ENCODE data around the gene GLIS1. TPM values are rescaled to one million over a fixed set of nuclear protein-coding genes. Genes with fewer than 3 reads are reported as not detected.

GLIS1 gene
- total RNA-seq, 2 experiments from 2014 or later, result not detected

- POLR2A ChIA-PET, result no interaction called here
- DNase-seq, result no peak
- Mint-ChIP-seq H3K27me3 (no peaks in the 10 kb centered on the region), H3K36me3 (ENCODE audit: low read depth) (no peaks in the 10 kb centered on the region), H3K27ac (no peak overlapping the region), H3K9me3 (no peaks in the 10 kb centered on the region), H3K4me3 (no peak overlapping the region), H3K4me1 (no peaks in the 10 kb centered on the region)
- CTCF ChIA-PET, result no interaction called here
These were observed 199.7 kb downstream of the GLIS1 start for GRCh38 chr1:53539226-53539625.

GRCh38 chr1:53536606-53537005 lies 202.4 kb downstream of the GLIS1 start:
- H3K27ac Mint-ChIP-seq, result no peak overlapping the region
- no peaks in the 10 kb centered on the region for H3K9me3 Mint-ChIP-seq
- H3K27me3 Mint-ChIP-seq, result no peaks in the 10 kb centered on the region
- H3K4me3 Mint-ChIP-seq, result no peak overlapping the region
- ChIA-PET POLR2A (no interaction called here), CTCF (interaction anchor here (1.5 kb wide), 1 partner anchor 13 kb away, joined by 4 read pairs; no protein-coding TSS in a partner anchor)
- no peaks in the 10 kb centered on the region for H3K36me3 Mint-ChIP-seq (ENCODE audit: low read depth)
- DNase-seq, result no peak
- H3K4me1 Mint-ChIP-seq, result no peaks in the 10 kb centered on the region

GRCh38 chr1:53535846-53536245 lies 203.1 kb downstream of the GLIS1 start:
- Mint-ChIP-seq H3K4me3 (no peak overlapping the region), H3K4me1 (no peaks in the 10 kb centered on the region), H3K36me3 (ENCODE audit: low read depth) (no peaks in the 10 kb centered on the region), H3K9me3 (no peaks in the 10 kb centered on the region), H3K27ac (no peak overlapping the region), H3K27me3 (no peaks in the 10 kb centered on the region)
- DNase-seq, result no peak
- ChIA-PET CTCF (no interaction called here), POLR2A (no interaction called here)

GRCh38 chr1:53535226-53535625 lies 203.7 kb downstream of the GLIS1 start:
- no peak for DNase-seq
- Mint-ChIP-seq H3K27me3 (no peaks in the 10 kb centered on the region), H3K27ac (no peak overlapping the region), H3K4me1 (no peaks in the 10 kb centered on the region), H3K4me3 (no peak overlapping the region), H3K36me3 (ENCODE audit: low read depth) (no peaks in the 10 kb centered on the region), H3K9me3 (no peaks in the 10 kb centered on the region)
- ChIA-PET POLR2A (no interaction called here), CTCF (interaction anchor here (0.5 kb wide), 1 partner anchor 85 kb away, joined by 3 read pairs; no protein-coding TSS in a partner anchor)

GRCh38 chr1:53532912-53533311 lies 206.1 kb downstream of the GLIS1 start:
- no peaks in the 10 kb centered on the region for H3K9me3 Mint-ChIP-seq
- no peak overlapping the region for H3K27ac Mint-ChIP-seq
- DNase-seq, result no peak
- H3K27me3 Mint-ChIP-seq, result no peaks in the 10 kb centered on the region
- CTCF ChIA-PET, result no interaction called here
- no peaks in the 10 kb centered on the region for H3K36me3 Mint-ChIP-seq (ENCODE audit: low read depth)
- no peaks in the 10 kb centered on the region for H3K4me1 Mint-ChIP-seq
- POLR2A ChIA-PET, result no interaction called here
- H3K4me3 Mint-ChIP-seq, result no peak overlapping the region

GRCh38 chr1:53532377-53532776 lies 206.6 kb downstream of the GLIS1 start:
- no peak overlapping the region for H3K27ac Mint-ChIP-seq
- POLR2A ChIA-PET, result no interaction called here

GRCh38 chr1:53530550-53530949 lies 208.4 kb downstream of the GLIS1 start:
- Mint-ChIP-seq H3K27ac (no peak overlapping the region), H3K4me1 (no peaks in the 10 kb centered on the region)

More at GRCh38 chr1:53532377-53532776, 206.6 kb downstream of the GLIS1 start:
- no peaks in the 10 kb centered on the region for H3K36me3 Mint-ChIP-seq (ENCODE audit: low read depth)
- H3K27me3 Mint-ChIP-seq, result no peaks in the 10 kb centered on the region
- no peak overlapping the region for H3K4me3 Mint-ChIP-seq
- no peak for DNase-seq
- CTCF ChIA-PET, result no interaction called here
- H3K4me1 Mint-ChIP-seq, result no peaks in the 10 kb centered on the region
- H3K9me3 Mint-ChIP-seq, result no peaks in the 10 kb centered on the region

GRCh38 chr1:53529555-53529954 lies 209.4 kb downstream of the GLIS1 start:
- Mint-ChIP-seq H3K4me1 (no peaks in the 10 kb centered on the region), H3K27me3 (no peaks in the 10 kb centered on the region), H3K4me3 (no peak overlapping the region), H3K27ac (no peak overlapping the region), H3K9me3 (no peaks in the 10 kb centered on the region), H3K36me3 (ENCODE audit: low read depth) (no peaks in the 10 kb centered on the region)
- DNase-seq, result no peak
- ChIA-PET POLR2A (no interaction called here), CTCF (no interaction called here)

More at GRCh38 chr1:53530550-53530949, 208.4 kb downstream of the GLIS1 start:
- DNase-seq, result no peak
- Mint-ChIP-seq H3K27me3 (no peaks in the 10 kb centered on the region), H3K36me3 (ENCODE audit: low read depth) (no peaks in the 10 kb centered on the region), H3K9me3 (no peaks in the 10 kb centered on the region), H3K4me3 (no peak overlapping the region)
- ChIA-PET CTCF (no interaction called here), POLR2A (no interaction called here)

- Mint-ChIP-seq H3K4me3 (no peak overlapping the region), H3K36me3 (ENCODE audit: low read depth) (no peaks in the 10 kb centered on the region), H3K27me3 (no peaks in the 10 kb centered on the region), H3K4me1 (no peaks in the 10 kb centered on the region), H3K9me3 (no peaks in the 10 kb centered on the region), H3K27ac (no peak overlapping the region)
- no peak for DNase-seq
- ChIA-PET POLR2A (no interaction called here), CTCF (no interaction called here)
These were observed 211.6 kb downstream of the GLIS1 start for GRCh38 chr1:53527368-53527767.

GRCh38 chr1:53526451-53527101 lies 212.4 kb downstream of the GLIS1 start:
- Mint-ChIP-seq H3K36me3 (ENCODE audit: low read depth) (no peaks in the 10 kb centered on the region), H3K9me3 (no peaks in the 10 kb centered on the region), H3K4me3 (no peak overlapping the region), H3K27me3 (no peaks in the 10 kb centered on the region), H3K4me1 (no peaks in the 10 kb centered on the region), H3K27ac (no peak overlapping the region)
- ChIA-PET CTCF (no interaction called here), POLR2A (no interaction called here)
- no peak for DNase-seq

- H3K27me3 Mint-ChIP-seq, result no peaks in the 10 kb centered on the region
- H3K4me1 Mint-ChIP-seq, result no peaks in the 10 kb centered on the region
- no peaks in the 10 kb centered on the region for H3K36me3 Mint-ChIP-seq (ENCODE audit: low read depth)
- no peaks in the 10 kb centered on the region for H3K9me3 Mint-ChIP-seq
- no peak for DNase-seq
- ChIA-PET CTCF (interaction anchor here (0.6 kb wide), 1 partner anchor 1366 kb away, joined by 4 read pairs; no protein-coding TSS in a partner anchor), POLR2A (no interaction called here)
- no peak overlapping the region for H3K27ac Mint-ChIP-seq
- H3K4me3 Mint-ChIP-seq, result no peak overlapping the region
These were observed 213.4 kb downstream of the GLIS1 start for GRCh38 chr1:53525595-53525994.

GRCh38 chr1:53524428-53525375 lies 214.3 kb downstream of the GLIS1 start:
- Mint-ChIP-seq H3K9me3 (no peaks in the 10 kb centered on the region), H3K27me3 (no peaks in the 10 kb centered on the region), H3K4me3 (no peak overlapping the region), H3K27ac (no peak overlapping the region), H3K4me1 (no peaks in the 10 kb centered on the region), H3K36me3 (ENCODE audit: low read depth) (no peaks in the 10 kb centered on the region)
- ChIA-PET CTCF (no interaction called here), POLR2A (no interaction called here)
- no peak for DNase-seq

GRCh38 chr1:53521924-53522552 lies 216.9 kb downstream of the GLIS1 start:
- DNase-seq, result no peak
- no peaks in the 10 kb centered on the region for H3K9me3 Mint-ChIP-seq
- no peaks in the 10 kb centered on the region for H3K27me3 Mint-ChIP-seq
- H3K4me3 Mint-ChIP-seq, result no peak overlapping the region
- H3K4me1 Mint-ChIP-seq, result no peaks in the 10 kb centered on the region
- ChIA-PET CTCF (no interaction called here), POLR2A (no interaction called here)
- no peak overlapping the region for H3K27ac Mint-ChIP-seq
- no peaks in the 10 kb centered on the region for H3K36me3 Mint-ChIP-seq (ENCODE audit: low read depth)
